Measurements from ENCODE around the gene PPRC1.

- TF ChIP-seq POLR2A (IDR thresholded peaks at IDR 0.05) (no peak), CTCF (IDR thresholded peaks at IDR 0.05) (no peak)
Measured at GRCh38 chr10:102159051-102159597, 26.3 kb downstream of the PPRC1 start.
